Activated CD4-positive, alpha-beta memory T cell treated with anti-CD3 and anti-CD28 coated beads for 36 hours (primary cell): ENCODE data around the gene NUP62CL. TPM values are rescaled to one million over a fixed set of nuclear protein-coding genes. Genes with fewer than 3 reads are reported as not detected.

Experiments used
- CTCF ChIA-PET: fragments of 350-600 bp; sonication (Branson Sonifier 250); formaldehyde crosslinking; loops from one replicate; lab custom pipeline; 2021; ENCODE audit warnings: antibody characterized with exemption, inconsistent platforms; lab: Charles Lee
- POLR2A ChIA-PET: fragments of 350-600 bp; sonication (Branson Sonifier 250); formaldehyde crosslinking; loops from one replicate; lab custom pipeline; 2021; ENCODE audit warnings: antibody characterized with exemption; lab: Charles Lee
- DNase-seq: peaks from one replicate; pipeline ENCODE4 v3.0.0-alpha.2; 2020
- H3K27ac Mint-ChIP-seq: one replicate; pipeline ENCODE4 v1.8.0; 2021; ENCODE audit warnings: mixed read lengths
- H3K27me3 Mint-ChIP-seq: one replicate; pipeline ENCODE4 v1.8.0; 2021; ENCODE audit warnings: mixed read lengths
- H3K36me3 Mint-ChIP-seq: one replicate; pipeline ENCODE4 v1.8.0; 2021; ENCODE audit warnings: mixed read lengths
- H3K4me1 Mint-ChIP-seq: one replicate; pipeline ENCODE4 v1.8.0; 2021; ENCODE audit warnings: low read depth, mixed read lengths
- H3K4me3 Mint-ChIP-seq: one replicate; pipeline ENCODE4 v1.8.0; 2021; ENCODE audit warnings: mild to moderate bottlenecking, mixed read lengths
- H3K9me3 Mint-ChIP-seq: one replicate; pipeline ENCODE4 v1.8.0; 2021; ENCODE audit warnings: mixed read lengths
- intact Hi-C: fragments of 100-400 bp; cut with micrococcal nuclease; formaldehyde crosslinking; loops from one replicate; pipeline ENCODE4 v1.15.1; 2023
- total RNA-seq, 2 experiments: library from RNA; stranded (reverse); gene quantifications; one replicate each; pipeline ENCODE4 v1.2.3, GENCODE V29; 2021

NUP62CL gene
- total RNA-seq, 2 experiments from 2014 or later = 2.5 to 2.8 TPM

DNA sequence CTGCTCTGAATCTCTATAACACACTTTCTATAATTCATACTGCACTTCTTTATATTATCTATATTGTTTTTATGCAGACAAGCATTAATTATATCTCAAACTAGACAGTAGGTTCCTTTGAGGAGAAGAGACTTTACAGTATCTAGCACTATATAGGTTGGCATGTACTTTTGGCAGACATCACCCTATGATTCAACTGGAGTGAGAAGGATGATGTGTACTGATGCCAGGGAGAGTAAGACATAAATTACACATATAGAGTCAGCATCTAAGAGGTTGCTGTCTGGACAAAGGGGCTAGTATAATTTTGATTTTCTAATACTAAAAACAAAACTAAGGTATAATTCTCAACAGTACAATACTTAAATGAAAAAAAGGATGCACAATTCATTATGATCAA is 82.5 kb downstream of the NUP62CL start:
- Mint-ChIP-seq H3K27ac (no peak overlapping the region), H3K9me3 (no peaks in the 10 kb centered on the region), H3K36me3 (no peaks in the 10 kb centered on the region), H3K27me3 (no peaks in the 10 kb centered on the region), H3K4me1 (peaks cover 7% of the 10 kb centered on the region), H3K4me3 (no peak overlapping the region)
- DNase-seq = no peak
- intact Hi-C loops = no loop called here
- ChIA-PET CTCF (no interaction called here), POLR2A (no interaction called here)

DNA sequence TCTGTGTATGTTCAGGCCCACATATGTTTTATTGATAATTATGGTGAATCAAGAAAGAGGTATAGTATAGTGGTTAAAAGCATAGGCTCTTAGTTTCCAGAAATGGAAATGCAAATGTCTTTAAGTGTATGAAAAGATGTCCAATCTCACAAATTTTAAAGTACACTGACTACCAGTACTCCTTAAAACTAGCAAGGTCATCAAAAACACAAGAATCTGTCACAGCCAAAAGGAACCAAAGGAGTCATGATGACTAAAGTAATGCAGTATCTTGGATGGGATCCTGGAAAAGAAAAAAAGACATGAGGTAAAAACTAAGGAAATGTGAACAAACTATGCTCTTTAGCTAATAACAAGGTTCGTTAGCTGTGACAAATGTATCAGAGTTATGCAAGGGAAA is 87.0 kb downstream of the NUP62CL start:
- POLR2A ChIA-PET = interaction anchor here (1.2 kb wide), 1 partner anchor 87 kb away, joined by 3 read pairs; the partner anchor contains the start of genes DNAAF6 and NUP62CL
- H3K9me3 Mint-ChIP-seq = no peaks in the 10 kb centered on the region

DNA sequence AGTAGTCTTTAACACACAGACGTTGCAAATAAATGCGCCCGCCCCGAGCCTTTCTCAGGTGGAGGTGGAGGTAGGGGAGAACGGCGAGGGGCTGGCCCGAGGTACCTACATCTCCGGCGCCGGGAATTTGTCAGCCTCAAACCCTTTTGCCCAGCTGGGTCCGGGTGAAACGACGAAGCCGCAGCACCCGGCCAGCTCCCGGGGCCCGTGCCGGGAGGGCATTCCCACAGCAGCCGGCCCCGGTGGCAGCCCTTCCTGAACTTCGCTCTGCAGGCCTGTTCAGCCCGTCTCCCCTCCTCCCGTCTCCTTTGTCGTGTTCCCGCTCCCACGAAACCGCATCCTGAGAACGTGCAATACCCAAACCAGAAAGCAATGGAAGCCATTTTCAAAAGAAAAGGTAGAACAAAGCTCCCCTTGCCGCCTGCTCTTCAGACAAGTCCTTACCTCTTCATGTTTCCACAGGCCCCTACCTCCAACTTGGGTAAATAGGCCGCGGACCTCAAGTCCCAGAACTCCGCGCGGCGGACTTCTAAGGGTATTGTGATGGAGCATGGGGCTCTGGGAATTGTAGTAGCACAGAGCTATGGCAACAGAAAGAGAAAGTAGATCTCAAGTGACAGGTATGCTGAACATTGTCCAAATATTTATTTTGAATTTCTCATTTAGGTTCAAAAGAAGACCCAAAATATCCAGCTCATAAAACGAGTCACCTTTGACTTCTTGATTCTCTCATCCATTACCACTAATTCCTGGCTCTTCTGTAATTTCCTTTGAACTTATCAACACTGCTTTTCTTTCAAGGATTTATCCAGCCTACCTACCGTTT is 87.7 kb downstream of the NUP62CL start, which contains the start of gene RBM41:
Gene RBM41 (minus strand): TSS at position 501 of the 826 bp plus-strand sequence. CDS start 49 bp downstream, at position 452.
- intact Hi-C loops = loop anchor here (1.0 to 2.0 kb wide), 4 partner anchors 88 to 972 kb away; partner anchors contain the start of genes ATG4A, DNAAF6, NUP62CL and PSMD10
- H3K36me3 Mint-ChIP-seq = peaks cover 25% of the 10 kb centered on the region
- no peaks in the 10 kb centered on the region for H3K9me3 Mint-ChIP-seq
- CTCF ChIA-PET = no interaction called here
- peaks cover 32% of the 10 kb centered on the region for H3K4me1 Mint-ChIP-seq
- no peaks in the 10 kb centered on the region for H3K27me3 Mint-ChIP-seq
- H3K27ac Mint-ChIP-seq = peak within 1 kb of the TSS; percentile 93
- POLR2A ChIA-PET = interaction anchor here (1.2 kb wide), 1 partner anchor 87 kb away, joined by 3 read pairs; the partner anchor contains the start of genes DNAAF6 and NUP62CL
- peak; percentile 81 for DNase-seq
- peak within 1 kb of the TSS; percentile 96 for H3K4me3 Mint-ChIP-seq

More for the DNA sequence above, 87.0 kb downstream of the NUP62CL start:
- peak overlapping the region; percentile 93 for H3K27ac Mint-ChIP-seq
- peak overlapping the region; percentile 96 for H3K4me3 Mint-ChIP-seq
- H3K4me1 Mint-ChIP-seq = peaks cover 25% of the 10 kb centered on the region
- H3K36me3 Mint-ChIP-seq = peaks cover 17% of the 10 kb centered on the region
- DNase-seq = no peak
- intact Hi-C loops = loop anchor here (2.0 kb wide), 2 partner anchors 120 to 972 kb away; partner anchors contain the start of genes ATG4A and PSMD10
- no peaks in the 10 kb centered on the region for H3K27me3 Mint-ChIP-seq
- CTCF ChIA-PET = no interaction called here

DNA sequence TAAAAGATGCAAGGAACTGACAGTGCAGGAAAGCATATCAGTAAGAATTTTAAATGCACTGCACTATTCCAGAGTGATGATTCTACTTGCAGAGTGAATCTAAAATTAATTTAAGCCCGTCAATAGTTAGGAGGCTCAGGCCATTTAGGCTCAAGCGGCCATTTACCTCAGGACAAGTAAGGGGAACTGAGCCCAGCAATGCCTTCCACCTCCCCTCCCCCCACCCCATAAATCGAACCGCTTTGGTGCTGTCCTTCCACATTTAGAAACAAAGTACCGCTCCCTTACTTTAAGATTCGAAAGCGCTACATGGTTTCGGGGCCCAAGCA is 88.3 kb downstream of the NUP62CL start:
- intact Hi-C loops = loop anchor here (1.0 to 2.0 kb wide), 4 partner anchors 88 to 973 kb away; partner anchors contain the start of genes ATG4A, DNAAF6, NUP62CL and PSMD10
- Mint-ChIP-seq H3K36me3 (peaks cover 28% of the 10 kb centered on the region), H3K27me3 (no peaks in the 10 kb centered on the region)

DNA sequence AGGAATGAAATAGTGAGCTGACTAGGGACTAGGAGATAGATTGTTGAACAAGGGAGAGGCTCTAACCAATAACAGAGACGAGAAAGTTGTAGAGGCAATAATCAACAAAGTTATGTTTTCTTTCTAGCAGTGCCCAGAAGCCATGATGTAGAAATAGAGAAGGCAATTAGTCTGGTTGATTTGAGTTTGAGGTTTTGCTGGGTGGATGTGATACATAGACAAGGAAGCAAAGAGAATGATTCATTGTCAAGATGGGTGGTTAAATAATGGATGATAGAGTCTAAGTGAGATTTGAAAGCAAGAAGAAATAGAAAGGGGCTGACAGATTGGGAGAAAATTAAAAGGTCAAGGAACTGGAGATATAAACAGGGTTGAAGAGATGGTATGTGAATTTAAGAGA is 98.8 kb downstream of the NUP62CL start:
- intact Hi-C loops = no loop called here
- H3K4me3 Mint-ChIP-seq = no peak overlapping the region
- no peak for DNase-seq
- peaks cover 17% of the 10 kb centered on the region for H3K4me1 Mint-ChIP-seq
- ChIA-PET CTCF (no interaction called here), POLR2A (no interaction called here)
- H3K27ac Mint-ChIP-seq = no peak overlapping the region
- H3K27me3 Mint-ChIP-seq = no peaks in the 10 kb centered on the region
- peaks cover 20% of the 10 kb centered on the region for H3K36me3 Mint-ChIP-seq
- no peaks in the 10 kb centered on the region for H3K9me3 Mint-ChIP-seq

More for the DNA sequence above, 88.3 kb downstream of the NUP62CL start:
- no peak for DNase-seq
- ChIA-PET POLR2A (interaction anchor here (1.2 kb wide), 1 partner anchor 88 kb away, joined by 3 read pairs; the partner anchor contains the start of genes DNAAF6 and NUP62CL), CTCF (no interaction called here)
- Mint-ChIP-seq H3K4me1 (peaks cover 32% of the 10 kb centered on the region), H3K27ac (no peak overlapping the region), H3K9me3 (no peaks in the 10 kb centered on the region), H3K4me3 (peak overlapping the region; percentile 96)

DNA sequence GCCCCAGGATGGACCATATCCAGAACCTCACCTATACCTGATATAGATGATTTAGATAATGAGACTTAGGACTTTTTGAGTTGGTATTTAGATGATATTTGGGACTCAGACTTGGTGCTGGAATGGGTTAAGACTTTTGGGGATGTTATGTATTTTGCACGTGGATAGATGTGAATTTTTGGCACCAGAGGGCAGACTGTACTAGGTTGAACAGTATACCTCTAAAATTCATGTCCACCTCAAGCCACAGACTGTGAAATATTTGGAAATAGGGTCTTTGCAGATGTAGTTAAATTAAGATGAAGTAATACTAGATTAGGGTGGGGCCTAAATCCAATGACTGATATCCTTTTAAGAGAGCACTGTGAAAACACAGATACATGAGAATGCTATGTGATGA is 103.3 kb downstream of the NUP62CL start:
- intact Hi-C loops = no loop called here
- CTCF ChIA-PET = no interaction called here
- Mint-ChIP-seq H3K27ac (no peak overlapping the region), H3K9me3 (no peaks in the 10 kb centered on the region), H3K4me3 (no peak overlapping the region), H3K36me3 (peaks cover 18% of the 10 kb centered on the region), H3K27me3 (no peaks in the 10 kb centered on the region), H3K4me1 (peaks cover 8% of the 10 kb centered on the region)
- no peak for DNase-seq
- POLR2A ChIA-PET = no interaction called here

DNA sequence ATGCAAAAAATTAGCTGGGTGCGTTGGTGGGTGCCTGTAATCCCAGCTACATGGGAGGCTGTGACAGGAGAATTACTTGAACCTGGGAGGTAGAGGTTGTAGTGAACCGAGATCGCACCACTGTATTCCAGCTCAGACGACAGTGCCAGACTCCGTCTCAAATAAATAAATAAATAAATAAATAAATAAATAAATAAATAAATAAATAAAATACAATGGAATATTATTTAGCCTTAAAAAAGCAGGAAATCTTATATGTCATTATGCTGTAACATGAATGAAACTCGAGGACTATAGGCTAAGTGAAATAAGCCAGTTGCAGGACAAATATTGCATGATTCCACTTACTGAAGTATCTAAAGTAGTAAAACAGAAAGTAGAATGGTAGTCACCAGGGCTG is 130.1 kb downstream of the NUP62CL start:
- no peak overlapping the region for H3K4me3 Mint-ChIP-seq
- H3K9me3 Mint-ChIP-seq = peaks cover 15% of the 10 kb centered on the region
- peaks cover 24% of the 10 kb centered on the region for H3K36me3 Mint-ChIP-seq
- intact Hi-C loops = no loop called here
- H3K27ac Mint-ChIP-seq = no peak overlapping the region
- ChIA-PET POLR2A (no interaction called here), CTCF (no interaction called here)
- DNase-seq = no peak
- no peaks in the 10 kb centered on the region for H3K4me1 Mint-ChIP-seq
- no peaks in the 10 kb centered on the region for H3K27me3 Mint-ChIP-seq

Other genes starting within 250 kb of the NUP62CL start
- 10 to 100 TPM; 11.1 to 12.1 TPM for gene MORC4, start 206.2 kb downstream of the NUP62CL start, total RNA-seq
- 10 to 100 TPM in 1 of 2 experiments, 1 to 10 TPM in 1; 9.5 to 11.4 TPM for gene RBM41, start 87.6 kb downstream of the NUP62CL start, total RNA-seq
- not detected for gene DNAAF6, start 178 bp upstream of the NUP62CL start, total RNA-seq
- not detected for gene FRMPD3, start 243.2 kb upstream of the NUP62CL start, total RNA-seq